ENCODE measurements around the gene RIN3. TPM values are rescaled to one million over a fixed set of nuclear protein-coding genes. Genes with fewer than 3 reads are reported as not detected.

The RIN3 gene
- total RNA-seq, 1 donor, result 7.2 TPM

GRCh38 chr14:92718664-92719063, 205.1 kb downstream of the RIN3 start:
- no peak for TF ChIP-seq CTCF (IDR thresholded peaks at IDR 0.05; ENCODE audit: insufficient read depth, low read length)
- DNase-seq (ENCODE audit: low read depth), result peak; percentile 47
- H3K4me3 ChIP-seq (ENCODE audit: low read depth, low read length), result no peak overlapping the region

- no peak for TF ChIP-seq CTCF (IDR thresholded peaks at IDR 0.05; ENCODE audit: insufficient read depth, low read length)
- peak; percentile 76 for DNase-seq (ENCODE audit: low read depth)
- H3K4me3 ChIP-seq (ENCODE audit: low read depth, low read length), result no peak overlapping the region
These were observed 205.8 kb downstream of the RIN3 start for GRCh38 chr14:92719421-92719820.

- peak; percentile 45 for DNase-seq (ENCODE audit: low read depth)
- H3K4me3 ChIP-seq (ENCODE audit: low read depth, low read length), result no peak overlapping the region
- no peak for TF ChIP-seq CTCF (IDR thresholded peaks at IDR 0.05; ENCODE audit: insufficient read depth, low read length)
These were observed 206.3 kb downstream of the RIN3 start for GRCh38 chr14:92719890-92720323.

GRCh38 chr14:92724516-92725340, 211.1 kb downstream of the RIN3 start:
- no peak for DNase-seq (ENCODE audit: low read depth)
- no peak overlapping the region for H3K4me3 ChIP-seq (ENCODE audit: low read depth, low read length)
- TF ChIP-seq CTCF (IDR thresholded peaks at IDR 0.05; ENCODE audit: insufficient read depth, low read length), result no peak

- DNase-seq (ENCODE audit: low read depth), result peak; percentile 72
- TF ChIP-seq CTCF (IDR thresholded peaks at IDR 0.05; ENCODE audit: insufficient read depth, low read length), result no peak
These were observed 212.8 kb downstream of the RIN3 start for GRCh38 chr14:92726135-92726932.

GRCh38 chr14:92726933-92727262, 213.3 kb downstream of the RIN3 start:
- H3K4me3 ChIP-seq (ENCODE audit: low read depth, low read length), result no peak overlapping the region
- DNase-seq (ENCODE audit: low read depth), result no peak
- no peak for TF ChIP-seq CTCF (IDR thresholded peaks at IDR 0.05; ENCODE audit: insufficient read depth, low read length)

More at GRCh38 chr14:92726135-92726932, 212.8 kb downstream of the RIN3 start:
- no peak overlapping the region for H3K4me3 ChIP-seq (ENCODE audit: low read depth, low read length)
